ENCODE results near the gene CACNA1C.

DNA sequence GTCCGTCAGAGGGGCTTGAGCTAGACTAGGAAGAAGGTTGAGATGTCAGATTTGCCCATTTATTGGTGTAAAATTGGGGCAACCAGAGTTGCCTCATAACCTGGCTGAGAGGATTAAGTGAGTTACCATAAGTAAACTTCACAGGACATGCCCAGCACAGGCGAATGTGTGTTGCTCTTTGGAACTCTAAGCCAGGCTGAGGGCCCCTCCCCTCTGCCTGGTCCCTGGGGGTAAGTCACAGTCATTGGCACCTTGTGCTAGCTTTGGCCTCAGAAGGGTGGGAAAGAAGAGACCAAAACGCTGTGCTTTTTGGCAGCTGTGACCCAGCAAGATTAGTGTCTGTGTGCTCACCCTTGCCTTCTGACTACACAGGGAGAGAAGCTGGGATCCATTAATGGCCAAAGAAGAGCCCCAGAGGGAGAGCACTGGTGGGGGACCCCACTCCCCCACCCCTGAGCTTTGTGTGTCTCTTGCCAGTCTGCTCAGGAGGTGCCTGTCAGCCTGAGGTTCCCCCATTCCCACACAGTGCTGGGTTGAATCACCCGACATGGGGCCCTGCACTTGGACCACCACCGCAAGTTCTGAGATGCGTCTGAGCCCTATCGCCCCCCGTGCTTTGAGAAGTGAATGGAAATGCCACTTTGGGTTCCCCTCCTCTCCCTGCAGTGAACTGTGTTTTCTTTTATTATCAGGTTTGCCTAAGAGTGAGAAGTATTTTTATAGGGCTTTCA is 74.1 kb downstream of the CACNA1C start:
- TF ChIP-seq POLR2A (IDR thresholded peaks at IDR 0.05; ENCODE audit: low read depth) (no peak), POLR2AphosphoS5 (IDR thresholded peaks at IDR 0.05) (no peak), EP300 (IDR thresholded peaks at IDR 0.05) (no peak)
- TF ChIP-seq, protein P1, sequence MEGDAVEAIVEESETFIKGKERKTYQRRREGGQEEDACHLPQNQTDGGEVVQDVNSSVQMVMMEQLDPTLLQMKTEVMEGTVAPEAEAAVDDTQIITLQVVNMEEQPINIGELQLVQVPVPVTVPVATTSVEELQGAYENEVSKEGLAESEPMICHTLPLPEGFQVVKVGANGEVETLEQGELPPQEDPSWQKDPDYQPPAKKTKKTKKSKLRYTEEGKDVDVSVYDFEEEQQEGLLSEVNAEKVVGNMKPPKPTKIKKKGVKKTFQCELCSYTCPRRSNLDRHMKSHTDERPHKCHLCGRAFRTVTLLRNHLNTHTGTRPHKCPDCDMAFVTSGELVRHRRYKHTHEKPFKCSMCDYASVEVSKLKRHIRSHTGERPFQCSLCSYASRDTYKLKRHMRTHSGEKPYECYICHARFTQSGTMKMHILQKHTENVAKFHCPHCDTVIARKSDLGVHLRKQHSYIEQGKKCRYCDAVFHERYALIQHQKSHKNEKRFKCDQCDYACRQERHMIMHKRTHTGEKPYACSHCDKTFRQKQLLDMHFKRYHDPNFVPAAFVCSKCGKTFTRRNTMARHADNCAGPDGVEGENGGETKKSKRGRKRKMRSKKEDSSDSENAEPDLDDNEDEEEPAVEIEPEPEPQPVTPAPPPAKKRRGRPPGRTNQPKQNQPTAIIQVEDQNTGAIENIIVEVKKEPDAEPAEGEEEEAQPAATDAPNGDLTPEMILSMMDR (IDR thresholded peaks at IDR 0.05) = no peak
